Activated B cell treated with CpG ODN at 0.5 μM for 24 hours (primary cell): ENCODE results near the gene CADM2. TPM values are rescaled to one million over a fixed set of nuclear protein-coding genes. Genes with fewer than 3 reads are reported as not detected.

Experiments
- ATAC-seq: fragments of 200-7000 bp; cut with Tn5 transposase; one replicate; pipeline ENCODE4 v1.10.0; 2021; ENCODE audit warnings: low read depth, mild to moderate bottlenecking, moderate library complexity
- CTCF ChIA-PET: fragments of 350-600 bp; sonication (Branson Sonifier 250); formaldehyde crosslinking; loops from one replicate; lab custom pipeline; 2021; ENCODE audit warnings: antibody characterized with exemption; lab: Charles Lee
- POLR2A ChIA-PET: fragments of 350-600 bp; sonication (Branson Sonifier 250); formaldehyde crosslinking; loops from one replicate; lab custom pipeline; 2021; ENCODE audit warnings: antibody characterized with exemption; lab: Charles Lee
- DNase-seq: peaks from one replicate; pipeline ENCODE4 v3.0.0; 2022
- H3K27ac Mint-ChIP-seq: one replicate; pipeline ENCODE4 v1.8.0; 2020; ENCODE audit warnings: mixed read lengths
- H3K27me3 Mint-ChIP-seq: one replicate; pipeline ENCODE4 v1.8.0; 2021; ENCODE audit warnings: mixed read lengths
- H3K36me3 Mint-ChIP-seq: one replicate; pipeline ENCODE4 v1.8.0; 2021; ENCODE audit warnings: low read depth, mixed read lengths
- H3K4me1 Mint-ChIP-seq: one replicate; pipeline ENCODE4 v1.8.0; 2021; ENCODE audit warnings: mixed read lengths
- H3K4me3 Mint-ChIP-seq: one replicate; pipeline ENCODE4 v1.8.0; 2020; ENCODE audit warnings: mild to moderate bottlenecking, mixed read lengths
- H3K9me3 Mint-ChIP-seq: one replicate; pipeline ENCODE4 v1.8.0; 2020; ENCODE audit warnings: mixed read lengths
- intact Hi-C: fragments of 100-400 bp; cut with micrococcal nuclease; formaldehyde crosslinking; loops from one replicate; pipeline ENCODE4 v1.15.1; 2024
- total RNA-seq: library from RNA; stranded (reverse); gene quantifications from 2 replicates; pipeline ENCODE4 v1.2.3, GENCODE V29; 2022
- TF ChIP-seq, protein P1 (sequence below): fragments of 200-600 bp; IDR thresholded peaks from one replicate; pipeline ENCODE4 v1.8.0; 2022; ENCODE audit warnings: antibody characterized with exemption, mild to moderate bottlenecking

CADM2 gene
- total RNA-seq, 1 donor from 2014 or later, result not detected

DNA sequence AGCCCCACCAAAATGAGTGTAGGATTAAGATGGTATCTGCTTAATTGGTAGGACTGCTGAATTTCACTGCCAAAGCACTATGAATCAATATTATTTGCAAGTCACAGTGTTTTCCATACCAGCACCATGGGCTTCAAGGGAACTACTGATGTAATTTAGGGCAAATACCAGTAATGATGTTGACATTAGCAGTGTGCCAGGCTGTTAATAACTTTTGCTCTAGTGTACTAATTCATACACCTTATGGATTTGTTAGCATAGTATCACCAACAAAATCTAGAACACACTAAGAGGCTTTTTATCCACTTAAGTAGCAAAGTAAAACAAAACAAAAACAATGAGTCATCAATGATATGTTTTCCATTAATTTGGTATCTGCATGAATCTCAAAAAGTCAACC is 888.2 kb downstream of the CADM2 start:
- Mint-ChIP-seq H3K4me1 (no peaks in the 10 kb centered on the region), H3K9me3 (peaks cover 3% of the 10 kb centered on the region), H3K27me3 (no peaks in the 10 kb centered on the region), H3K36me3 (no peaks in the 10 kb centered on the region), H3K27ac (no peak overlapping the region), H3K4me3 (no peak overlapping the region)
- ChIA-PET POLR2A (no interaction called here), CTCF (no interaction called here)
- TF ChIP-seq, protein P1, sequence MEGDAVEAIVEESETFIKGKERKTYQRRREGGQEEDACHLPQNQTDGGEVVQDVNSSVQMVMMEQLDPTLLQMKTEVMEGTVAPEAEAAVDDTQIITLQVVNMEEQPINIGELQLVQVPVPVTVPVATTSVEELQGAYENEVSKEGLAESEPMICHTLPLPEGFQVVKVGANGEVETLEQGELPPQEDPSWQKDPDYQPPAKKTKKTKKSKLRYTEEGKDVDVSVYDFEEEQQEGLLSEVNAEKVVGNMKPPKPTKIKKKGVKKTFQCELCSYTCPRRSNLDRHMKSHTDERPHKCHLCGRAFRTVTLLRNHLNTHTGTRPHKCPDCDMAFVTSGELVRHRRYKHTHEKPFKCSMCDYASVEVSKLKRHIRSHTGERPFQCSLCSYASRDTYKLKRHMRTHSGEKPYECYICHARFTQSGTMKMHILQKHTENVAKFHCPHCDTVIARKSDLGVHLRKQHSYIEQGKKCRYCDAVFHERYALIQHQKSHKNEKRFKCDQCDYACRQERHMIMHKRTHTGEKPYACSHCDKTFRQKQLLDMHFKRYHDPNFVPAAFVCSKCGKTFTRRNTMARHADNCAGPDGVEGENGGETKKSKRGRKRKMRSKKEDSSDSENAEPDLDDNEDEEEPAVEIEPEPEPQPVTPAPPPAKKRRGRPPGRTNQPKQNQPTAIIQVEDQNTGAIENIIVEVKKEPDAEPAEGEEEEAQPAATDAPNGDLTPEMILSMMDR, result no peak
- DNase-seq (no peak), ATAC-seq (no peak)
- intact Hi-C loops, result no loop called here

DNA sequence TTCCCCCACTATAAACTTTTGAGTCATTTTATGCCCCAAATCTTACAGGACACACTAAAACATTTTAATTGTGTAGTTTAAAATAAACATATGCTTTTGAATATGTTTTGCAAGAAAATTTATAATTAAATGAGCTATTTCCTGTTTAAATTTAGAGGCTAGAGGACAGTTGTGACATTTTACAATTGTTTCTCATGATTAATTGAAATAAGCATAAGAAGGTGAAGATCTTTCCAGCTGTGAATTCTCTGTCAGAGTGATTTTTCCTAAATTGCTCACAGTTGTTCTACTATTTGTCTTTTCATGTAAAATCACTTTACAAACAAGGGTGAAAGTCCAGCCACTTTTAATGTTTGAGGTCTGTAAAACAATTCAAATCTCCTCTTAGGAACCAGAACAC is 892.3 kb downstream of the CADM2 start:
- H3K27ac Mint-ChIP-seq, result no peak overlapping the region
- TF ChIP-seq, protein P1, result no peak
- H3K4me3 Mint-ChIP-seq, result no peak overlapping the region
- DNase-seq (no peak), ATAC-seq (no peak)
- no peaks in the 10 kb centered on the region for H3K4me1 Mint-ChIP-seq
- ChIA-PET POLR2A (no interaction called here), CTCF (no interaction called here)
- intact Hi-C loops, result no loop called here
- no peaks in the 10 kb centered on the region for H3K36me3 Mint-ChIP-seq
- H3K9me3 Mint-ChIP-seq, result peaks cover 5% of the 10 kb centered on the region
- no peaks in the 10 kb centered on the region for H3K27me3 Mint-ChIP-seq

DNA sequence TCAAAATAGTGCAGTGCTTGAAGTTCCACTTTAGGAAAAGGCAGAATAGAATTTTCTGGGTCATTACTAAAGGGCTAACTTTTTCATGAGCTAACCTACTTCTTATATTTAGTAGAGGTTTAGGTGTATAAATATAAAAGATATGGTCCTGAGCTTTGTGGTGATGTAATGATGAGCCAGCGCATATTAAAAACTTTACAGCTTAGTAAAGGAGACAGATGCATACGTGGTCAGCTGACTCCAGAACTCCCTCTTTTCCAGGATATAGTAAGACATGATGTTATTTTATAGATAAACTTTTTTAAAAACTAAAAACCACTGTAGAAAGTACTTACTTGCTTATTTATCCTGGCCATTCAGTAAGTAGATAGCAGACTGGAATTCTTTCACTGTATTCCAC is 895.0 kb downstream of the CADM2 start:
- ChIA-PET POLR2A (no interaction called here), CTCF (no interaction called here)
- TF ChIP-seq, protein P1, result no peak
- H3K27ac Mint-ChIP-seq, result no peak overlapping the region
- no peaks in the 10 kb centered on the region for H3K27me3 Mint-ChIP-seq
- H3K4me3 Mint-ChIP-seq, result no peak overlapping the region
- no peaks in the 10 kb centered on the region for H3K4me1 Mint-ChIP-seq
- intact Hi-C loops, result no loop called here
- H3K36me3 Mint-ChIP-seq, result no peaks in the 10 kb centered on the region
- no peak for DNase-seq
- no peak for ATAC-seq
- peaks cover 5% of the 10 kb centered on the region for H3K9me3 Mint-ChIP-seq

DNA sequence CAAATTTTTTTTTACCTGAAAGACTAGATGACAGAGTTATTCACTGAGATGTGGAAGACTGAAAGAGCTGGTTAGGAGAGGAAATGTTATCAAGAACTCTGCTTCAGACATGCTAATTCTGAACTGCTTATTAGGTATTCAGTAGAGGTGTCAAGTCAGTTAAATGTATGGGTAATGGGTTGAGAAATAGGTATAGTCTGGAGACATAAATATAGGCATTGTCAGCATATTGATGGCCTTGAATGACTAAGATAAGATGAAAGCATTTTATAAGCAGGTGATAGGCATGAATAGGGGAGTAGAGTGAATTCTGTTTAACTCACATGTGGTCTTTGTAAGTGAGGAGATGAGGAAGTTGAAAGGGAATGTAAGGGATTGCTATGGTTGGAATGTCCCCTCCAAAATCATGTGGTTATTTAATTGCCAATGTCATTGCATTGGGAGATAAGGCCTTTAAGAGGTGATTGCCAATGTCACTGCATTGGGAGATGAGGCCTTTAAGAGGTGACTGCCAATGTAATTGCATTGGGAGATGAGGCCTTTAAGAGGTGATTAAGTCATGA is 904.2 kb downstream of the CADM2 start:
- DNase-seq (no peak), ATAC-seq (no peak)
- TF ChIP-seq, protein P1, result no peak
- POLR2A ChIA-PET, result no interaction called here
- CTCF ChIA-PET, result no interaction called here
- Mint-ChIP-seq H3K27ac (no peak overlapping the region), H3K4me1 (no peaks in the 10 kb centered on the region), H3K36me3 (no peaks in the 10 kb centered on the region), H3K9me3 (peaks cover 2% of the 10 kb centered on the region), H3K4me3 (no peak overlapping the region), H3K27me3 (no peaks in the 10 kb centered on the region)
- intact Hi-C loops, result no loop called here

DNA sequence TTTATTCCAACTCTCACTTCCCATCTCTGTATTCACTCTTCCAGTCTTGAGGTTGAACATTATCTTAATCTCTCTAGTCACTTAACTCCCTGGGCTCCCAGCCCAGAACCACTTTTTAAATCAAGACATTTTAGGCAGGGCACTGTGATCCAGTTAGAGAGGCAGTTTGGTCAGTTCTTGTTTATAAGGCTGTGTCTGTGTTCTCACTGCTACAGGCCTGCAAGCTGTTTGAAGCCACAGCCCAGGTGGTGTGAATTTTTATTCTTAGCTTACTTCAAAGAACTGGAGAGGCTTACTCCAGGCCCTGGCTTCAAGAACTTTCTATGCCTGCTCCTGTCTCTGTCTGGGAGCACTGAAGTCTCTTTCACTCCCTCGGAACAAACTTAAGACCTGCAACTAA is 906.1 kb downstream of the CADM2 start:
- no peaks in the 10 kb centered on the region for H3K36me3 Mint-ChIP-seq
- ChIA-PET POLR2A (no interaction called here), CTCF (no interaction called here)
- no peak for DNase-seq
- H3K4me3 Mint-ChIP-seq, result no peak overlapping the region
- ATAC-seq, result no peak
- H3K9me3 Mint-ChIP-seq, result peaks cover 2% of the 10 kb centered on the region
- no peaks in the 10 kb centered on the region for H3K4me1 Mint-ChIP-seq
- TF ChIP-seq, protein P1, result no peak
- H3K27me3 Mint-ChIP-seq, result no peaks in the 10 kb centered on the region
- H3K27ac Mint-ChIP-seq, result no peak overlapping the region
- intact Hi-C loops, result no loop called here
